Prostate gland (tissue), 2 donors: Measurements from ENCODE around the gene MYCBPAP. TPM values are rescaled to one million over a fixed set of nuclear protein-coding genes. Genes with fewer than 3 reads are reported as not detected.

Source experiments
- DNase-seq: peaks from one replicate; pipeline ENCODE4 v3.0.0-alpha.2; 2019; ENCODE audit warnings: low spot score
- H3K27ac ChIP-seq, 2 donors: fragments of 200-600 bp; sonication (generic); 2 replicates each; pipeline ENCODE4 v1.5.1; 2017 to 2019
- H3K27me3 ChIP-seq: fragments of 200-600 bp; sonication (generic); replicated peaks from 2 replicates; pipeline ENCODE4 v1.5.1; 2019; ENCODE audit not compliant: insufficient read depth
- H3K36me3 ChIP-seq, 2 donors: fragments of 200-600 bp; sonication (generic); 1 replicate in 1 of 2; 2 replicates in 1 of 2; pipeline versions ENCODE4 v1.5.1 to v1.8.1; 2017 to 2019
- H3K4me1 ChIP-seq: fragments of 200-600 bp; sonication (generic); replicated peaks from 2 replicates; pipeline ENCODE4 v1.5.1; 2019
- H3K4me3 ChIP-seq, 2 donors: fragments of 200-600 bp; sonication (generic); 2 replicates each; pipeline ENCODE4 v1.5.1; 2017 to 2019
- H3K9me3 ChIP-seq: fragments of 200-600 bp; sonication (generic); 2 replicates; pipeline ENCODE4 v1.5.1; 2017
- CTCF ChIP-seq, 4 experiments: fragments of 200-600 bp in 2 of 4; fragments of 450-650 bp in 2 of 4; sonication (generic) in 2 of 4; IDR thresholded peaks; 1 replicate in 3 of 4; 2 replicates in 1 of 4; pipeline ENCODE4 v1.5.1; 2016 to 2019; ENCODE audit warnings: antibody characterized with exemption in 4 of 4, mild to moderate bottlenecking in 2 of 4, moderate library complexity in 2 of 4
- POLR2A ChIP-seq: fragments of 450-650 bp; IDR thresholded peaks from one replicate; pipeline ENCODE4 v1.6.1; 2016; ENCODE audit warnings: antibody characterized with exemption, mild to moderate bottlenecking
- POLR2AphosphoS5 ChIP-seq: sonication (generic); formaldehyde crosslinking; IDR thresholded peaks from one replicate; pipeline ENCODE4 v1.6.1; 2017; ENCODE audit warnings: antibody characterized with exemption
- WGBS: methylation state at CpG from one replicate; pipeline ENCODE4 v1.1.5; 2018; 5-methylcytosine and 5-hydroxymethylcytosine counted together
- intact Hi-C: fragments of 100-400 bp; cut with DNase I; formaldehyde crosslinking; loops from one replicate; pipeline ENCODE4 v1.14.2; 2022
- total RNA-seq, 2 donors: library from RNA; depleted of rRNA; stranded (reverse); fragments of >200 nt; gene quantifications; one replicate each; pipeline ENCODE4 v1.1.0, GENCODE V29; 2016

The MYCBPAP gene
- total RNA-seq, 2 donors from 2014 or later, result 0.14 to 12.6 TPM

GRCh38 chr17:50544516-50544915 lies 36.3 kb downstream of the MYCBPAP start:
- TF ChIP-seq POLR2AphosphoS5 (no peak), CTCF (IDR thresholded peaks at IDR 0.05) (no peak), POLR2A (no peak)
- no peak overlapping the region for H3K4me3 ChIP-seq
- no peaks in the 10 kb centered on the region for H3K27me3 ChIP-seq
- H3K9me3 ChIP-seq, result no peaks in the 10 kb centered on the region
- H3K27ac ChIP-seq, result peak overlapping the region in 1 of 2 donors; percentile 87
- no peak for DNase-seq
- no peaks in the 10 kb centered on the region for H3K36me3 ChIP-seq
- WGBS, result 68% methylated on average over 7 of the region's 7 CpGs
- intact Hi-C loops, result loop anchor here (10.0 kb wide), 2 partner anchors 240 to 410 kb away; no protein-coding TSS in a partner anchor
- peaks cover 28% of the 10 kb centered on the region for H3K4me1 ChIP-seq

GRCh38 chr17:50545311-50545710 lies 37.1 kb downstream of the MYCBPAP start:
- no peaks in the 10 kb centered on the region for H3K9me3 ChIP-seq
- H3K4me1 ChIP-seq, result peaks cover 28% of the 10 kb centered on the region
- no peak overlapping the region for H3K27ac ChIP-seq
- intact Hi-C loops, result loop anchor here (5.0 to 10.0 kb wide), 3 partner anchors 137 to 409 kb away; no protein-coding TSS in a partner anchor
- no peak overlapping the region for H3K4me3 ChIP-seq
- 46% methylated on average over 8 of the region's 8 CpGs for WGBS
- no peak for DNase-seq
- H3K36me3 ChIP-seq, result no peaks in the 10 kb centered on the region
- TF ChIP-seq POLR2AphosphoS5 (no peak), POLR2A (no peak), CTCF (IDR thresholded peaks at IDR 0.05) (no peak)
- no peaks in the 10 kb centered on the region for H3K27me3 ChIP-seq

- WGBS, result 35% methylated on average over 4 of the region's 4 CpGs
- intact Hi-C loops, result loop anchor here (2.0 to 10.0 kb wide), 4 partner anchors 136 to 408 kb away; no protein-coding TSS in a partner anchor
- H3K27me3 ChIP-seq, result no peaks in the 10 kb centered on the region
- H3K4me1 ChIP-seq, result peaks cover 19% of the 10 kb centered on the region
- H3K36me3 ChIP-seq, result no peaks in the 10 kb centered on the region
- DNase-seq, result no peak
- TF ChIP-seq CTCF (IDR thresholded peaks at IDR 0.05) (no peak), POLR2AphosphoS5 (no peak)
- H3K4me3 ChIP-seq, result peak overlapping the region; percentile 72 to 73
- H3K9me3 ChIP-seq, result no peaks in the 10 kb centered on the region
- H3K27ac ChIP-seq, result peak overlapping the region; percentile 85 to 86
Observed at GRCh38 chr17:50546701-50547034, 38.4 kb downstream of the MYCBPAP start.

GRCh38 chr17:50547035-50547735 lies 38.9 kb downstream of the MYCBPAP start, which contains the start of gene SPATA20:
Gene SPATA20 (plus strand): TSS chr17:50547174. CDS start chr17:50547209, 35 bp downstream.
- 2% methylated on average over 42 of the region's 42 CpGs for WGBS
- Histone ChIP-seq H3K4me1 (peaks cover 18% of the 10 kb centered on the region), H3K4me3 (peak within 1 kb of the TSS; percentile 72 to 73), H3K27ac (peak within 1 kb of the TSS; percentile 85 to 86), H3K9me3 (no peaks in the 10 kb centered on the region), H3K27me3 (no peaks in the 10 kb centered on the region), H3K36me3 (no peaks in the 10 kb centered on the region)
- DNase-seq, result peak; percentile 93
- TF ChIP-seq CTCF (IDR thresholded peaks at IDR 0.05) (peak; percentile 95 to 100 (median 99)), POLR2AphosphoS5 (peak; percentile 82), POLR2A (peak; percentile 93)
- intact Hi-C loops, result loop anchor here (2.0 to 10.0 kb wide), 4 partner anchors 135 to 408 kb away; no protein-coding TSS in a partner anchor

- no peaks in the 10 kb centered on the region for H3K36me3 ChIP-seq
- DNase-seq, result no peak
- H3K4me1 ChIP-seq, result peaks cover 13% of the 10 kb centered on the region
- H3K9me3 ChIP-seq, result no peaks in the 10 kb centered on the region
- H3K27ac ChIP-seq, result peak overlapping the region; percentile 85 to 86
- intact Hi-C loops, result loop anchor here (2.0 to 10.0 kb wide), 4 partner anchors 135 to 407 kb away; no protein-coding TSS in a partner anchor
- no peak for TF ChIP-seq POLR2AphosphoS5
- no peak for TF ChIP-seq POLR2A
- TF ChIP-seq CTCF (IDR thresholded peaks at IDR 0.05), result no peak
- WGBS, result 60% methylated on average over 5 of the region's 5 CpGs
- H3K27me3 ChIP-seq, result no peaks in the 10 kb centered on the region
- peak overlapping the region; percentile 72 to 73 for H3K4me3 ChIP-seq
Observed at GRCh38 chr17:50547736-50548083, 39.5 kb downstream of the MYCBPAP start.
